HG03196 (cell line): ENCODE data around the gene WDR90.

Source experiments
- ATAC-seq: cut with Tn5 transposase; IDR thresholded peaks from one replicate; pipeline ENCODE4 v1.9.1; 2021; ENCODE audit not compliant: unreplicated experiment

WDR90 gene

GRCh38 chr16:637081-638018 is 11.8 kb upstream of the WDR90 start:
- ATAC-seq: no peak

GRCh38 chr16:638034-638543 is 11.1 kb upstream of the WDR90 start:
- no peak for ATAC-seq

GRCh38 chr16:638836-639235 is 10.3 kb upstream of the WDR90 start:
- no peak for ATAC-seq

- no peak for ATAC-seq
These were observed 8.6 kb upstream of the WDR90 start for GRCh38 chr16:640614-641013.

- peak; percentile 41 for ATAC-seq
These were observed 7.6 kb upstream of the WDR90 start, which contains the start of gene MCRIP2 for GRCh38 chr16:641326-642188. MCRIP2 (plus strand) TSS chr16:641828; CDS start chr16:641992, 164 bp downstream.

- ATAC-seq: no peak
These were observed 6.7 kb upstream of the WDR90 start for GRCh38 chr16:642189-643049.

GRCh38 chr16:643050-643368 is 6.2 kb upstream of the WDR90 start:
- ATAC-seq: no peak

- no peak for ATAC-seq
These were observed 4.6 kb upstream of the WDR90 start for GRCh38 chr16:644556-644955.

GRCh38 chr16:645852-646678 is 3.1 kb upstream of the WDR90 start:
- ATAC-seq: no peak

GRCh38 chr16:646679-647172 is 2.4 kb upstream of the WDR90 start:
- no peak for ATAC-seq

GRCh38 chr16:647173-647902 is 1.8 kb upstream of the WDR90 start:
- ATAC-seq: no peak

- ATAC-seq: no peak
These were observed 939 bp upstream of the WDR90 start for GRCh38 chr16:648071-648780.

GRCh38 chr16:649631-650030 is 466 bp downstream of the WDR90 start:
- ATAC-seq: no peak

- no peak for ATAC-seq
These were observed 2.7 kb downstream of the WDR90 start for GRCh38 chr16:651844-652243.

GRCh38 chr16:652454-653305 is 3.5 kb downstream of the WDR90 start:
- no peak for ATAC-seq

- ATAC-seq: no peak
These were observed 4.9 kb downstream of the WDR90 start for GRCh38 chr16:654034-654433.

GRCh38 chr16:657487-657886 is 8.3 kb downstream of the WDR90 start:
- no peak for ATAC-seq
